22Rv1 (cell line): ENCODE data around the gene MCF2L.

ENCODE experiments used
- H3K27ac ChIP-seq: fragments of 450-650 bp; 2 replicates; pipeline ENCODE4 v1.5.1; 2017
- CTCF ChIP-seq: fragments of 450-650 bp; IDR thresholded peaks from 2 replicates; pipeline ENCODE4 v1.5.1; 2017; ENCODE audit warnings: mild to moderate bottlenecking
- ZFX ChIP-seq: fragments of 450-650 bp; IDR thresholded peaks from 2 replicates; pipeline ENCODE4 v1.6.1; 2017; ENCODE audit warnings: antibody characterized with exemption, borderline replicate concordance

Gene MCF2L

DNA sequence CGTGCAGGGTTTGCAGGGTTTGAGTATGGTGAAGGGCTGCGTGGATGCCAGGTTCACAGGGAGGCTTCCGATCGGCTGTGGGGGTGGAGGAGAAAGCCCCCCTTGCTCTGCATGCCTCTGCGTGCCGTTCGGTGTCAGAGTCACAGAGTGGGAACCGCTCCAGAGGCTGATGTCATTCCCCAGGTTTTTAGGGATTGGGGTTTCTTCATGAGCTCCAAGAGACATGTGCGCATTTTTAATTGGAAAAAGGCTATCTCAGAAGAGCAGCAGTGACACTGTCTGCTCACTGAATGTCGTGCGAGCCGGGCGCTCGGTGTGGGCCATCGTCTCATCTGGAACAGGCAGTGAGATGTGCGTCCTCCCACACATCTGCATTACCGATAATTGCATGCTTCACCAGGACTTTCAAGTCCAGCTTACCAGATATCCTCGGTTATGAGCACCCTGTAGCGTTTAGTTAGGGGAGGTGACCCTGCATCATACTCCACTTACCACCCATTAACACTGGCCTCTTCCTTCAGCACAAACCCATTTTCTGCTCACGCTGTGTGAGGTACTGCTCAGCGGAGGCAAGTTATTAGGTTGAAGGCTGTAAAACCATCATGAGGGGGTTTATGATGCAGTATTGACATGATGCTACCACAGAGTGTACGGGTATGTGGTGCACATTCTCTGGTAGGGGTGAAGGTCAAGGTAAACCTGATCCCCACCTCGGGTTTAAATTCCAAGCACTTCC lies 1.7 kb downstream of the MCF2L start:
- no peak overlapping the region for H3K27ac ChIP-seq
- TF ChIP-seq CTCF (no peak), ZFX (no peak)

DNA sequence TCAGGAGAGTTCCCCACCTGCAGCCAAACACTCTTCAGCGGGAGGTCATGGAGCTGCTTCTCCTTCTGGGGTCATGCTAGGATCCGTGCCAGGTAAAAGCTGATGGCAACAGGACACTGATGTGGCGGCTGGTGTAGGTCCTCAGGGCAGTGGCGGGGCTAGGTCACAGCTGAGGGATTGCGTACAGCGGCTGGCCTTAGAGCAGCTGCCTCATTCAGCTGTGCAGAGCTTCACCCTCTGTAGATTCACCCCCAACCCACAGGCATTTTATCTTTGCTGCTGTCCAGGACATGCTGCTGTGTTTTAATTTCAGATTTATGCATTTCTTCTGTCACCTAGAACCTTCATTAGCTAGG lies 2.3 kb downstream of the MCF2L start:
- TF ChIP-seq ZFX = no peak
- TF ChIP-seq CTCF = no peak
- H3K27ac ChIP-seq = no peak overlapping the region

GRCh38 chr13:112972258-112972657 lies 3.2 kb downstream of the MCF2L start:
- TF ChIP-seq CTCF (no peak), ZFX (no peak)
- H3K27ac ChIP-seq = no peak overlapping the region

GRCh38 chr13:112972867-112973576 lies 4.0 kb downstream of the MCF2L start:
- TF ChIP-seq ZFX (no peak), CTCF (no peak)
- no peak overlapping the region for H3K27ac ChIP-seq

GRCh38 chr13:112973577-112973951 lies 4.5 kb downstream of the MCF2L start:
- no peak overlapping the region for H3K27ac ChIP-seq
- TF ChIP-seq CTCF = no peak
- no peak for TF ChIP-seq ZFX

DNA sequence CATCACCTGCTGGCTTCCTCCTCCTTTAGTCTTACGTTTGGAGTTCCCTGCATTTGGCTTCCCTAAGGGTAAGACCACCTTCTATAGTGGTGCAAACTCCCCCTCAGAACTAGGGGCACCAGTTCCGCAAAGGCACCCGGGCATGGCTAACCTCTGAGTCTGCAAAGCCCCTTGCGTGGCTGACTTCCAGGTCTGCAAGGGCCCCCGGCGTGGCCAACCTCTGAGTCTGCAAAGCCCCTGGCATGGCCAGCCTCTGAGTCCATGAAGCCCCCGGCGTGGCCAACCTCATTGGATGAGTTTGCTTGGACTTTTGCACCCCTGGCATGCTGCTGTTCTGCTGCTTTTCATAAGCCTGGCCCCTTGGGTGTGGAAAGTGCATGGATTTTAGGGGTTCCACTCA lies 5.1 kb downstream of the MCF2L start:
- H3K27ac ChIP-seq = no peak overlapping the region
- TF ChIP-seq CTCF (no peak), ZFX (no peak)

- no peak for TF ChIP-seq CTCF
- TF ChIP-seq ZFX = no peak
- H3K27ac ChIP-seq = no peak overlapping the region
Measured at GRCh38 chr13:112974671-112975070, 5.7 kb downstream of the MCF2L start.
